HG03378 (cell line): ENCODE results near the gene MAEL.

ENCODE experiments used
- ATAC-seq: cut with Tn5 transposase; IDR thresholded peaks from one replicate; pipeline ENCODE4 v1.9.1; 2021; ENCODE audit warnings: mild to moderate bottlenecking, moderate library complexity; ENCODE audit not compliant: unreplicated experiment

The MAEL gene

DNA sequence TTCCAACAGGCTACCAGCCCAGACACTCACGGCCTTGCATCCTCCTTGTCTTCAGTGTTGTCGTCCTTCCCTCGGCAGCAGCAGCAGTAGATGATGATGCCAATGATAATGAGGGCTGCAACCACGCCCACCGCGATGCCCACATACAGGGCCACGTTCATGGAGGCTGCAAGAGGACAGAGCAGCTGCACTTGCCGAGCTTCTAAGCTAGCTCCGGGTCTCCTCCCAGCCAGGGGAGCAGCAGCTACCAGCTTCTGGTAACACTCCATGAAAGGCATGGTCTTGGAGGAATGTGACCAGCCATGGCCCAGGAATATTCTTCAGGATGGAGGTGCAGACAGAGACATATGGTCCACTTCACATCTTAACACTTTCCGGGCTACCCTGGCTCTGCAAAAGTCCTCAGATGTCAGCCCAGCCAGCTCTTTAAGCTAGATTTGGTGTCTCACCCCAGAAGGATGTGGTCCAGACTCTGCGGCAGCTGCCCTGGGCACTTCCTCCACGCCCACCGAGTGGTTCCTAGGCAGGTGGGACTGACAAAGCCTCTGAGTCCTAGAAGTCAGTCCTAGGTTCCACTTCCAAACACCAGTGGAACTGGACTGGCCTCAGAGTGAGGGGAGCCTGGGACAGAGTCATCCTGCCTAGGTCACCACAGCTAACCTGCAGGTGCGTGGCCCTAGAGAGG is 66.0 kb downstream of the MAEL start:
- ATAC-seq = no peak

DNA sequence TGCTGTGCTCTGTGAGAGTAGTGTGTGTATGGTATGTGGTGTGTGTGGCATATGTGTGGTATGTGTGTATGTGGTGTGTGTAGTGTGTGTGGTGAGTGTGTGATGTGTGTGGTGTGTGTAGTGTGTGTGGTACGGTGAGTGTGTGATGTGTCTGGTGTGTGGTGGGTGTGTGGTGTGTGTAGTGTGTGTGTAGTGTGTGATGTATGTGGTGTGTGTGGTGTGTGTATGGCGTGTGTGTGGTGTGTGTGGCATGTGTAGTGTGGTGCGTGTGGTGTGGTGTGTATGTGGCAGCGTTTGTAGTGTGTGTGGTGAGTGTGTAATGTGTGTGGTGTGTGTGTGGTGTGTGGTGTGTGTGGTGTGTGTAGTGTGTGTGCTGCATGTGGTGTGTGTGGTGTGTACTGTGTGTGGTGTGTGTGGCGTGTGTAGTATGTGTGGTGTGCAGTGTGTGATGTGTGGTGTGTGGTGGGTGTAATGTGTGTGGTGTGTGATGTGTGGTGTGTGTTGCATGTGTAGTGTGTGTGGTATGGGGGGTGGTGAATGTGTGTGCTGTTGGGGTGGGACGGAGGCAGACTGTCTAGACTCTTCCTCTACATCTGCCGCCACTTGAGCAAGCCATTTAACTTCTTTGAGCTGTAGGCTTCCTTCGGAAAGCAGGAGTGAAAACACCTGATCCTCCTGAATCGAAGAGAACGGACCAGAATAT is 67.6 kb downstream of the MAEL start:
- ATAC-seq = peak; percentile 16

DNA sequence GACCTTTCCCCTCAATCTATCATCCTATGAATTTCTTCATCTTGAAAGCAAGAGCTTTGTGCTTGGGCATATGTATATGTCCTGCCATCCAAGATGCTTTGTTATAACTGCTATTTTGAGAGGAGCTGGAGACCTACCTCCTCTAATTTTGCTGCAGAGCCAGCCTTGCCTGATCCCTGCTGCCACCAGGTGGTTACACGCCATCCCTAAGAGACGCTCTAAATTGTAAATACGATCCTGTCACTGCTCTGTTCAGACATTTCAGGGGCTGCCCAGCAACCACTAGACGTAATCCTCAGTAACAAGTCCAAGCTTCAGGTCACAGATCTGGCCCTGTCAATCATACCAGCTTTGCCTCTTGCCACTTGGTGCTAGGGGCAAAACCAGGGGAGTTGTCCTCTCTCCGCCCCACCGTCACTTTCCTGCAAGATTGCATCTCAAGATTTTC is 68.2 kb downstream of the MAEL start:
- peak; percentile 74 for ATAC-seq

DNA sequence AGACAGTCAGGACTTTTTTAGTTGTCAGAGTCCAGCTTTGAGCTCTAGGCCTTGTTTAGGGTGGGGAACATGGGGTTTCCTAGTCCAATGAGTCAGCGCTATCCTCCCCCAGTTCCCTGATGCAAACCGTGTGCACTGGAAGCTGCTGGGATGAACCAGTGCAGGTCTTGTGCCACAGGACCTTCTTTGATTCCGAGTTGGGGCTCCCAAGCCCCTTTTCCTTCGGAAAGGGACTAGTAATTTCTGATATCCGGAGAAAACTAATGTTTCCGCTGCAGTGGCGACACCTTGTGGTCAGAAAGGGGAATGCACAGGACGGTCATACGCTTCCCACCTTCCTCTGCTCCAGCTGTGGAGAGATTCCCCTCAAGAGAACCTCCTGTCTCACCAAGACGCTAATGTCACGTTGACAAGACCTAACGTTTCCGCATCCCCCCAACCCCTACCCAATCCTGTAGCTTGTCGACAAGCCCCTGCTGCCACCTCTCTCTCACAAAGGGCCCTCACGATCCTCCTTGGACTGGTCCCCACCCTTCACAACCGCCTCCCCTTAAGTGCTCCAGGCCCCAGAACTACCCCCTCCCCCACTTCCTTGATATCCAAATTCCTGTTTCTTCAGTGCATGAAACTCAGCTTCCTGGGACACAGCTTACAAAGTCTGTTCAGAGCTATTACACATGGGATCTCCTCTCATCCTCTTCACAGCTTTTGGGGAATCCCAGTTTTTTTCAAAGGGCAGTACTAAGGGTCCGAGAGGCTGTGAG is 70.1 kb downstream of the MAEL start:
- no peak for ATAC-seq

DNA sequence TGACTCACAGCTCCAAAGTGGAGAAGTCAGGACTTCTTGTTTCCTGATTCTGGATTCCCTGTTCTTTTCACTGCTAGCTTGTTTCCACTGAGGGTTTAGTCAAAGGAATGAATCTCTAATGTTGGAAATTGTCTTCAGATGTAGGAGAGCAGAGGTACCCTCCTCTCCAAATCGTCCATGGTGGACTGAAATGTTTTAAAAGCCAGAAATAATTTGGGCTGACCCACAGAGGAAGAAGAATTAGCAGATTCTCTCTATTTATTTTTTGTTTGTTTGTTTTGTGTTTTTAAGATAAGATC is 70.7 kb downstream of the MAEL start:
- ATAC-seq = no peak

DNA sequence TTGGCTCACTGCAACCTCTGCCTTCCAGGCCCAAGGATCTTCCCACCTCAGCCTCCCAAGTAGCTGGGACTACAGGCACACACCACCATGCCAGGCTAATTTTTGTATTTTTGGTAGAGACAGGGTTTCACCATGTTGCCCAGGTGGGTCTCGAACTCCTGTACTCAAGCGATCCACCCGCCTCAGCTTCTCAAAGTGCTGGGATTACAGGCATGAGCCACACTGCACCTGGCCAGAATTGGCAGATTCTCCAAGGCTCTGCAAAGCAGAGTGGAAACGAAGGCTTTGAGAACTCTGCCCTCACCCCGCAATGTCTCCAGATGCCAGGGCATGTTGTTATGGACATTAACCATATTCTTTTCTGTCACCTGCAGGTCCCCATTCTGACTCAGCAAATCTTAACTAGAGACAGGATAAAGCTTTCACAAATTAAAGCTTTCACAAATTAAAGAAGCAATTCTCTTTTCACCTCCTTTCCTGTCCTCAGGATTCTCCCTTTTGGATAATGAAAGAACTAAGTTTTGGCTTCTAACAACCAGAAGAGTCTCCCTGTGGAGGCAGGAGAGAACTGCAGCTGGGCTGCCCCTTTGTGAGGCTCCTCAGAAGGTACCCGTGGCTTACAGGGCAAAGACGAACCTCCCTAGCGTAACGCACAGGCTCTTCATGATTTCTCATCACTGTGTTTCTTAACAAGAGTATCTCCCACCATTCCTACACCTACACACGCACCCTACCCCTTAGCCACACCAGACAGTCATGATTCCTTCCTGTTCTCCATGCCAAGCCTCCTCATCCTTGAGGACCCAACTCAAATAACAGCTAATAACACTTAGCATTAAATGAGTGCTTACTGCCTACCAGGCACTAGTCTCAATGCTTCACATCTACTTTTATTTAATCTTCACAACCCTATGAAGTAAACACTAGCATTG is 71.3 kb downstream of the MAEL start:
- no peak for ATAC-seq

DNA sequence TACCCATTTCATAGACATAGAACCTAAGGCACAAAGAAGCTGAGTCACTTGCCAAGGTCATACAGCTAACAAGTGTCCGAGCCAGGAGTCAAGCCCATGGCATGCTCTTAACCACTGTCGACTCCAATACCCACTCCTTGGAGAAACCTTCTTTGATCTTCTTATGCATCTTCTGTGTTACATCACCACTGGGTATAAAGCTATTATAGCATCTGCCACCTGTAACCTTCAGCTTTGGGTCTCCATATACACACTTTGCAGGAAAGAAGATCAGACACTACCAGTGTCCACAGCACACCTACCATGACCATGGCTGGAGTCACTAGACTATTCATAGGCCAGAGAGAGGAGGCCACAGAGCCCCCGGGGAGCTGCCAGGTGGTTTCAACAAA is 72.0 kb downstream of the MAEL start:
- ATAC-seq = no peak

DNA sequence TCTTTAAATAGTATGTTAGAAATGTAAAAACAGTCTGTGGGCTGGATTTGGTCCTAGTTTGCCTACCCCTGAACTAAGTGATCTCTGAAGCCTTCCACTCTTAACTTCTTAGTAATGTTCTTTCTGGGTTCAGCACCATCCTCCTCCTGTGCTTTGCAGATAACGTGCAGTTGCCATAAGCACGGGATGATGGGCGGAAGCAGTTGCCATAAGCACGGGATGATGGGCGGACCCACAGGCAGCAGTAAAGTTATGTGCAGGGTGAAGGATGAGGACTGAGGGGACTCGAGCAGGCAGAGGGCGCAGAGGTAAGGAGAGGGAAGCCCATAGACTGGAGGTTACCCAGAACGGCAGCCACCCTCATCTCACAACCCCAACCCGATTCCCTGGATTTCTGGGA is 75.5 kb downstream of the MAEL start:
- no peak for ATAC-seq

DNA sequence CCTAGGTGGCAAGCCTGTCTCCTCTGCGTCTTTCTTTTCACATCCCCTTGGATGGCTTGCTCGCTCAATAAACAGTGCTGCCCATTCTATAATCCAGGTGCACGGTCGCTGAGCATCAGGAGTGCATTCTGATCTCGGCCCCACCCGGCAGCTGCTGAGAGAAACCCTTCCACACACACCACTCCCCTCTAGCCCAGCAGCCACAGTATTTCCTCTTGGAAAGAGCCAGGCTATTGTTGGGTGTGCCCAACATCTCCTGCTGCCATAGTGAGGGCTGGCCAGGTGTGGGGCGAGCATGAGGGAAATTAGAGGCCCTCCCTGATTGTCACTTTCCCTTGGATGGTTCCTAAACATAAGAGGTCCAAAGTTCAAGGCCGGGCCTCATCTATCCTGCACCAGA is 76.4 kb downstream of the MAEL start:
- ATAC-seq = no peak

DNA sequence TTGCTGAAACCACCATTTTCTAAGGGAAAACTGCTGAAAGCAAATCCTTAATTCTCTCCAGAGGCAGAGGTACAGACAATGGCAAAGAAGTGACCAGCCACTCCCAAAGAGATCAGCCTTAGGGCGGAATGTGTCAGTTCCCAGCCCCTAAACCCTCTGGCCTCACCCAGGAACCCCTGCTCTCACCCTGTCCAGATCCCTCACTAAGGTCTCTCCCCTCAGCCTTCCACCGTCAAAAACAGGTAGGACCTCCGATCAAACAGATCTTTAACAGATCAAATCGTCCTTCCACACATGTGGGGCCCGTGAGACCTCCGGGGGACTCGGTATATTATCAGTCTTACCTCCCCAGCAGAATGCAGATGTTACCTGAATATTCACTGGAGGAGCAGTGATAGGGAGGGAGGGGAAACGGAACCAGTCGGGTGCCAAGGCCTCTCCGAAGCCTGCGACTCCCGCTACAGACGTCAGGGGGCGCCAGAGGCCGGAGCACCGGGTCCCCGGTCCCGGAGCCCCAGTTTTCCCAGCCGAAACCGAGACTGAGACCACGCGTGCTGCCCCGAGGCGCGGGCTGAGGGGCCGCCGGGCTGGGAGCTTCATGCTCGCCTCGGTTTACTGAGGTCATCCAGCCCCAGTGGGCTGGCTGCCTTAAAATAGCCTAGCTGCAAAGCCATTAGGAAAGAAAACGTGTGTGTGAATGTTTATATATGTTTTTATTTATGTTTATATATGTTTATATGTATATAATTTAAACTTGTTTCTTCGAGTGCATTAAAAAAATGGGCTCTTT is 77.4 kb downstream of the MAEL start:
- no peak for ATAC-seq

DNA sequence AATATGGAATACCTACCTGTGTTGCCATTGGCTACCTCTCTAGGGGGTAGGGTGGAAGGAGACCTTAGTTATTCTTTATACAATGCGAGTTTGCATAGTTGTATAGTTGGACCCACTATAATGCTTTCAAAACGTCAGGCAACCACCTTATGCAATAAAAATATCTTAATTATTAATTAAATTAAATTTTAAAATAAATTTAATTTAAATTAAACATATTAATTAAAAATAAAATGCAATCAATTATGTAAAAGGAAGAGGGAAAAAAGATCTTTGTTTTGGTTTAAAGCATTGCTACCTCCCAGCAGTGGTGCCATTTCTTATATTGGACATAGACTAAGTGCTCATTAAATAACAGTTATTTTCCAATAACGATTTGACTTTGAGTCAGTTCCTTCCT is 78.8 kb downstream of the MAEL start:
- no peak for ATAC-seq

DNA sequence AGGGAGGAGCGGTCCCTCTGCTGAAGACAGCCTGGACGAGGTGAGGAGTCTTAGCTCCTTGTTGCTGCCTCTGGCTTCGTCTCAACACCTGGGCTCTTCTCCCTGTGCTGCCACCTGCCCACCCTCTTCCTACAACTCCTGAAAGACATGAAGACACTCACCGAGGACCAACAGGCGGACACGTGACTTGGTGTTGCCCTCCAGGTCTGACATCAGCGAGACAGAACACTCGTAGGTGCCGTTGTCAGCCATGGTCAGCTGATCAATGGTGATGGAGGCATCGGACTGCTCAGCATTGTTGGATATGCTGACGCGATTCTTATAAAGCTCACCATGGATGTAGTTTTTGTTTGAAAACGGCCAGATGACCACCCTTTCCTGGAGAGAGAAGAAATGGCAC is 79.7 kb downstream of the MAEL start:
- no peak for ATAC-seq

DNA sequence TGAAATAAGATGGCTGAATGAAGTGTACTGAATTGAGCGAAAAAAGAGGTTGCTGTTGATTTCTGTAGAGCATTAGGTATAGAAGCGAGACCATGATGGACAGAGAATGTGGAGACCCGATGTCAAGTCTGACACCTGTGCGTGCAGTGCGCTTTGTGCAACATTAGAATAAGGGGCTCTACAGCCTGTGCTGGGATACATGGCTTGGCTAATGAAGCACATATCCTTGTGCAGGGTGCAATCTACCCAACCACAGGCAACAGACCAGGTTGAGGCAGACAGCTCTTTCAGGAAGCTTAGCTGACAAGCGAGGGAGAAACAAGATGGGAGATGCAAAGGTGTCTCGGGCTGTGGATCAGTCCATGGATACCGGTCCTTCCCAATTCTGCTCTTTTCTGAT is 82.2 kb downstream of the MAEL start:
- no peak for ATAC-seq
